ENCODE results near the gene HECW1.
"Not testable (repeated sequence)": the region's sequence is repeated elsewhere in the genome, so short reads cannot be mapped to it uniquely, and the experiment has no call there.

Gene HECW1

DNA sequence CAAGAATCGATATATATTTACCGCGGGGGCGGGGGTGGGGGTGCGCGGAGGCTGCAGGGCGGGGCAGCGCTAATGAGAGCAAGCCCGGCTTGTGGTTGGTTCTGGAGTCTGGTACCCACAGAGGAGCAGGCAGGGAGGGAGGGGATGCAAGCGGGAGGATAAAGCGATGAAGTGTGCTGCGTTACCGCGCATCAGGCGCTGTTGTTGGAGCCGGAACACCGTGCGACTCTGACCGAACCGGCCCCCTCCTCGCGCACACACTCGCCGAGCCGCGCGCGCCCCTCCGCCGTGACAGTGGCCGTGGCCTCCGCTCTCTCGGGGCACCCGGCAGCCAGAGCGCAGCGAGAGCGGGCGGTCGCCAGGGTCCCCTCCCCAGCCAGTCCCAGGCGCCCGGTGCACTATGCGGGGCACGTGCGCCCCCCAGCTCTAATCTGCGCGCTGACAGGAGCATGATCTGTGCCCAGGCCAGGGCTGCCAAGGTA, at the start of gene HECW1:
HECW1 (plus strand) TSS at position 189 of the 482 bp plus-strand sequence. CDS start 131,259 bp downstream, outside the sequence.
- no peak for DNase-seq

DNA sequence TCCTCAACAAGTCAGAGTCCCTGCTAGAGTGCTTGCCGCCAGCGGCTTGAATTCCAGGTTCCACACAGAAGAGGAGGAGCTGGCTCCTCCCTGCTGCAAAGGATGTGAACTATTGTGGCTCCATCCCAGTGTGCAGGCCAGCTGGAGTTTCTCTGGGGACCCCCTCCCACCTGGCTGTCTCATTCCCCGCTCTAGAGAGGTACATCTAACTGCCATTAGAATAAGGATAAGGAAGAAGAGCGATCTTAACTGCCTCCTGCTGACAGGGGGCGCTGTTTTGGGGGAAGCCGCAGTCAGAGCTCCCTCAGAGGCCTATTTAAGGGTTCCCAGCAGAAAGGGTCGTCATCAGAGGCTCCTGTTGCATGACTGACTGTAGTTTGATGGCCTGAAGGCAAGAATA, 40.8 kb upstream of the HECW1 start:
- DNase-seq = peak; percentile 40

DNA sequence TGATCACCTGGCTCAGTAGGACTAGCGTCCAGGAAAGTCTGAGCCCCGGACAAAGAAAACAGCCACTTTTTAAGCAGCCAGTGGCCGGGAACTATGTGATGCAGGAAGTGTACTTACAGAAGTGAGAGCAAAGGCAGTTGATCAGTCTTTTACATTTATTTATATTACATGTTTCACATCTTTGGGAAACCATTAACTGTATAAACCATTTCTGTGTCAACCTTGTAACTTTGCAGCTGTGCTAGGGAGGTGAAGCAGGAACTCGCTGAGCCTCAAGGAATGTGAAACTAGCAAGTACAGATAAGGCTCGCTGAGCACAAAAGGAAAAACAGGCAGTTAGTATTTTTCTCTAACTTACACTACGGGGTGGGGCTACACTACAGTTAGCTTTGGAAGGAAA, 39.9 kb upstream of the HECW1 start:
- no peak for DNase-seq

DNA sequence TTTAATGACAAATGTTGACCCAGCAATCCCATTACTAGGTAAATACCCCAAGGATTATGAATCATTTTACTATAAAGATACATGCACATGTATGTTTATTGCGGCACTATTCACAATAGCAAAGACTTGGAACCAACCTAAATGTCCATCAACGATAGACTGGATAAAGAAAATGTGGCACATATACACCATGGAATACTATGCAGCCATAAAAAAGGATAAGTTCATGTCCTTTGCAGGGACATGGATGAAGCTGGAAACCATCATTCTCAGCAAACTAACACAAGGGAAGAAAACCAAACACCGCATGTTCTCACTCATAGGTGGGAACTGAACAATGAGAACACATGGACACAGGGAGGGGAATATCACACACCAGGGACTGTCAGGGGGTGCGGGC, 38.6 kb upstream of the HECW1 start:
- not testable (repeated sequence) for DNase-seq

DNA sequence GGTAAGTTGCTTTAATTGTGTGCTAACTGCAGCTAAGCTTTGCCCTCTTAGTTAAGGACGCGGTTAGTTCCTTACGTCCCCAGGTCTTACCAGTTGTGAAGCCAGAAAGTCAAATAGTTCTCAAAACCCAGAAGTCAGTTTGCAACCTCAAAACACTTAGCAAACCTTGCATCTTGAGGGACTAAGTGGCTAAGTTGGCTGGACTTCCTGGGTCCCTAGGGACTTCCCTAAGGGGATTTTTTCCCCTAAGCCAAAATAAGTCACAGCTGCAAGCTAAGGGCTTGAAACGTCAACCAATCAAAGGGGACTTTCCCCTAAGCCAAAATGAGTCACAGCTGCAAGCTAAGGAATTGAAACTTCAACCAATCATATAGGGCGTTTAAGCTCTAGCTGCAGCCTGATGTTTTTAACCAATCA, 36.2 kb upstream of the HECW1 start:
- DNase-seq = peak; percentile 71

DNA sequence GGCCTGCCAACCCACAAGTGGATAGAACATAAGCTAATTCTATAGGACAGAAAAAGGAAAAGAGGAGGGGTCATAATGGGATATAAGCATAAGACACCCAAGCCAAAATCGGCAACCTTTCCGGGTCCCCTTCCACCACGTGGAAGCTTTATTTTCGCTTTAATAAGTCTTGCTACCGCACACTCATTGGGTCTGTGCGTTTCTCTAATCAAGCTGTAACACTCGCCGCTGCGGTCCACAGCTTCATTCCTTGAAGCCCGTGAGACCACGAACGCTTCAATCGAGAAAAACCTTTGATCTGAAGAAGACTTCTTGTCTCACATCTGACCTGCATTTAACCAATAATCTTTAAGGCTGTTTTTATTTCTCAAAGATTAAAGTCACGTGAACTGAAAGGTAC, 35.8 kb upstream of the HECW1 start:
- DNase-seq = no peak

DNA sequence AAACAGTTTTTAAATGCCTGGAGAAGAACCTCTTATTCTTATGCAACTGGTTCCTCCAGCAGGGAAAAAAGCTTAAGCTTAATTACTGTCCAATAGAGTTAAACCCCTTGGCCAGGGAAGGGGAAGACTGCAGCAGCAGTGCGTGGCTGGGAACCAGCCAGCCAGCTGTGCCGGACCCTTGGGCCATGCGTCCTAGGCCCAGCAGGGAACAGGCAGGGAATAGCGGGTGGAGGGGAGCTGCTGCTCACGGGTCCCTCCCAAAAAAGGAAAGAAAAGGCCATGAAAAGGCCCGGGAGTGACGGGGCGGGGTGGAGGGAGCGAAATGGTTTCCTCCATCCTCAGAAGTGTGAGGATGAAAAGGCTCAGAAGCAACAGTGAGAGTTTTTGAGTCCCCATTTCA, 35.2 kb upstream of the HECW1 start:
- DNase-seq = no peak

DNA sequence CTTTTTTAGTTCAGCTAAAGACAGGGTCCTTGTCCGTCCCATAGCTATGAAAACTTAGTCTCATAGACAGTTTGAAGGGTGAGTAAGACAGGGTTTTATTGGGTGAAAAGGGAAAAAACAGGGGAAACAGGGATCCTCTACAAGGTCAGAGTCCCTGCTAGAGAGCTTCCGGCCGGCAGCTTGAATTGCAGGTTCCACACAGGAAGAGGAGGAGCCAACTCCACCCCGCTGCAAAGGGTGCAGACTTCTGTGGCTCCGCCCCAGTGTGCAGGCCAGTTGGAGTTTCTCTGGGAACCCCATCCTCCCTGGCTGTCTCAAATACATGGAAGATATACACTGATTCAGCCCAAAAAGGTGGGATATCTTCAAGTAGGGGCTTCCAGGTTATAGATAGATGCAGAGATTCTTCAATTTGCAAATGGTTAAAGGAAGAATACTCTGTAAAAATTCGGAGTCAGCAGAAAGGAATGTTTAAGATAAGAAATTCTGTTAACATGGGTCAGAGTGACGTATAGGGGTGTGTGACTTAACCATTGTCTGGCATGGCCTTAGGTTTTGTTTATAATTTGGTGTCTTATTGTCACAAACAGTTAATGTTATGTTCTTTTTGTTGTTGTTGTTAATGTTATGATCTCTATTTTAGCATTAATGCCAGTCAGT, 34.6 kb upstream of the HECW1 start:
- DNase-seq = no peak

DNA sequence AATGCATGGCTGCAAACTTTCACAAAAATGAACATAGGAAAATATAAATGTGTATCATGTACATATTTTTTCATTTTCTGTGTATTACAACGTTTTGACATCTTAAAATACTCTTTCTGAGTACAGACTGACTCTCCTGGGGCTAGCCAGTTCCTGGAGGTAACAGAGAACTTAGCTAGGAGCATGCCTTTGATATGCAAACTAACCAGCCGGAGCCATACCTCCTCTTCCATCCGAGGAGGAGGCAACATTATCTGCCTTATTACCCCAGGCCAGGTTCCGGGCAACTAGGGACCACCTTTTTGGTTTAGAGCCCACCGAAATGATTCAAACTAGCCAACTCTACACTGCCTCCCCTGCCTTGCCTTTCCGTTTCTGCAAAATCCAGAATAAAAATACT, 33.7 kb upstream of the HECW1 start:
- no peak for DNase-seq

DNA sequence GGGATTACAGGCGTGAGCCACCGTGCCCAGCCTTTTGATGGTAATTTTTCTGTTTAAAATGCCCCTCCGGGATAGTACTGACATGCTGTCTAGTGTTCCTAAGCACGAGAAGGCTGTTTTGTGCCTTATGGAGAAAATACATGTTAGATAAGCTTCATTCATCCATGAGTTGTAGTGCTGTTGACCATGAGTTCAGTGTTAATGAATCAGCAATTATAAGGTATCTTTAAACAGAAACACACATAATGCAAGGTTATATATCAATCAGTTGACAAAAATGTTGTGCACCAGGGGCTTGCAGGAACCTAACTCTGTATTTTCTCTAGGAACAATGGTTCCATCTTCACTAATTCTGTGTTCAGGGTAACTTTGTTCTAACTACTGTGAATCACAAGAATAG, 30.8 kb upstream of the HECW1 start:
- no peak for DNase-seq

DNA sequence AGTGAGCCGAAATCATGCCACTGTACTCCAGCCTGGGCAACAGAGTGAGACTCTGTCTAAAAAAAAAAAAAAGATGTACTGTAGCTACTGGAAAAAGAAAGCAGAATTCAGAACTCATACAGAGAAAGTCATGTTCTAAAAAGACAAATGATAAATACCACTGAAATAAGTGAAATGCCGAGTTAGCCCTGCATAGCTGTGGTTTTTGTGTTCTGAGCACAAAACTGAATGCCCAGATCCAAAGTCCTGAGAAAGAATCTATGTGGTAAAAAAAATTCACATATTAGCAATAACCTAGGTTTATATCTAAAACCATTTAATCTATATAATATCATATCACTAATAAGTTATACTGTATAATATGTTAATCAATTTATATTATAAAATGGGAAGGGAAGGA, 29.3 kb upstream of the HECW1 start:
- DNase-seq = no peak

DNA sequence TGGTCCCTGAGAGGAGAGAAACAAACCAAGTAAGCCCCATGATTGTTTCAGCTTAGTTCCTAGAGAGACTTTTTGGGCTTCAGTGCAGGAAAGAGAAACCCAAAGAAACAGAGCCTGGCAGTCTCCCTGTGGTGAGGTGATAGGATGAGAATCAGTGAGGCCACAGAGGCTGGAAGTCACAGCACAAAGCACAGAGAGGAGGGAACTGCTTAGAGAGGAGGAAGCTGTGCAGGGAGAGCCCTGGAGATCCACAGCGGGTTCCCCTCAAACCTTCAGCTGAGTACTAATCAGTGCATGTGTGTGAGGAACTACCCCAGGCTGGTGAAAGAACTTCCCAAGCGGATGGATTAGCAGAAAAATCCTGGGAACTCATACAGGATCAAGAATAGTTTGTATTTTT, 27.4 kb upstream of the HECW1 start:
- DNase-seq = no peak

DNA sequence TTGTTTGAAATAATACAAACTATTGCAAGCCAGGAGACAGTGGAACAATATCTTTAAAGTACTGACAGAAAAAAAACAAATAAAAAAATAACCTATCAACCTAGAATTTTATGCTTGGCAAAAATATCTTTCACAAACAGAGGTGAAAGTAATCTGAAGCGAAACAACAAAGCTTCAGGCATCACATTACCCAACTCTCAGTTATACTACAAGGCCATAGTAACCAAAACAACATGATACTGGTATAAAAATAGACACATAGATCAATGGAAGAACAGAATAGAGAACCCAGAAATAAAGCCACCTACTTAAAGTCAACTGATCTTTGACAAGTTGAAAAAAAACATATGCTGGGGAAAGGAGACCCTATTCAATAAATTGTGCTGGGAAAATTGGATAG, 26.5 kb upstream of the HECW1 start:
- no peak for DNase-seq

DNA sequence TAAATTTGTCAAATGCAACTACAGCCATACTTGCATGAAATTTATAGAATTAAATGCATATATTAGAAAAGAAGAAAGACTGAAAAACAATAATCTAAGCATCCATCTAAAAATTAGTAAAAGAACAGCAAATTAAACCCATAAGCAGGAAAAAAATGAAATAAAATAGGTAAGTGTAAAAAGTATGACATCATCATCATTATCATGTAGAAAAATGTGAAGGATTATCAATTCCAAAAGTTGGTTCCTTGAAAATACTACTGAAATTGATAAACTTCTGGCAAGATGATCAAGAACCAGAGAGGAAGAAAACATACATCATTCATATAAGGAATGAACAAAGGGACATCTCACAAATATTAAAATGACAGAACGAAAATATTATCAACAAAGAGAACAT, 19.6 kb upstream of the HECW1 start:
- no peak for DNase-seq

DNA sequence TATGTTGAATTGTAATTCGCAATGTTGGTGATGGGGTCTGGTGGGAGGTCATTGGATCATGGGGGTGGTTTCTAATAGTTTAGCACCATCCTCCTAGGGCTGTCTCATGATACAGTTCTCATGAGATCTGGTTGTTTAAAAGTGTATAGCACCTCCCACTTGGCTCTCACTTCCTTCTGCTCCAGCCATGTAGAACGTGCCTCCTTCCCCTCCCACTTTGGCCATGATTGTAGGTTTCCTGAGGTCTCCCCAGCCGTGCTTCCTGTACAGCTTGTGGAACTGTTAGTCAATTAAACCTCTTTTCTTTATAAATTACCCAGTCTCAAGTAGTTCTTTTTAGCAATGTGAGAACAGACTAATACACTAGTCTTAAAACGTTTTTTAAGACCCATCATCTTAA, 15.6 kb upstream of the HECW1 start:
- no peak for DNase-seq

DNA sequence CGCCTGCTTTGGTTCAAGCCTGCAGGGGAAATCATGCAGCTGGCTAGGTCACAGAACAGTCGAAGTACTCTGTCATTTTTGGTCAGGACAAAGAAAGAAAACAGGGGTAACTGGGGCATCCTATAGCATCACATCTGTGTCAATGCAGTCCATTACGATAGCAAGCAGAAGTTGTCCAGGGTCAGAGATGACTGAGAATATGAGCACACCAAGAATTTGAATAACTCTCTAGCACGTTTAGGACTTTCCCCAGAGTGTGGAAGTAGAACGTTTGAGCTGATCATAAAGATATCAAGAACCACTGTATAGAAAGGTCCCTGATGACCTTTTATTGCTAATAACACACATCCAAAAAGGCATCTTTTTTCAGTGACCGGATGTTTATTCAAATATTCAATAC, 12.7 kb upstream of the HECW1 start:
- DNase-seq = no peak

DNA sequence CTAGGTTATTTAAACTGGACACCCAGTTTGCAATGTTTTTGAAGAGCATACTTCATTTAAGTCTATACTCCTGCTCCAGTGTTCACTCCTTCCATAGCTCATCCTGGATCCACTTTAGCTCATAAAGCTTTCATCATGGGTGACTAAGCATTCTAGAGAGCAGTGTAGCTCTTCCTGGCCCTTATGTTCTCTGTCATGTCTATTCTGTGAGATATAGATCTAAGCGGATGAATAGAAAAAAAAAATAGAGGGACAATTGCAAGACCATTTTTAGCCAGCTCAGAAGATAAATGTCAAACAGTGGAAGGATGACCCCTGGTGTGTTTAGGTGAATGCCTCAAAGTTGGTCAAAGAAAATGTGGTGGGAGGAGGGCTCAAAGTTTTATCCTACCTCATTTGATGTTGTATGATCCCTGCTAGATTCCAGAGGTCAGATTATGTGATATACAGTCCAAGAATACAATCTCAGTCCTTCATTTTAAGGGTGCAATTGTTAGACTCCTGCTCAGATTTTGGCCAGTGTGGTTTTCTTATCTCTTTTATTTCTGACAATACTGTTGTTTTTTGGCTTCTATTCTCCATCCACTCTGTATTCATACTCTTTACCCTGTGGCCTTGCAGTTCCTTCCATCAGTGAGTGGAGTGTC, 7.5 kb upstream of the HECW1 start:
- DNase-seq = no peak

DNA sequence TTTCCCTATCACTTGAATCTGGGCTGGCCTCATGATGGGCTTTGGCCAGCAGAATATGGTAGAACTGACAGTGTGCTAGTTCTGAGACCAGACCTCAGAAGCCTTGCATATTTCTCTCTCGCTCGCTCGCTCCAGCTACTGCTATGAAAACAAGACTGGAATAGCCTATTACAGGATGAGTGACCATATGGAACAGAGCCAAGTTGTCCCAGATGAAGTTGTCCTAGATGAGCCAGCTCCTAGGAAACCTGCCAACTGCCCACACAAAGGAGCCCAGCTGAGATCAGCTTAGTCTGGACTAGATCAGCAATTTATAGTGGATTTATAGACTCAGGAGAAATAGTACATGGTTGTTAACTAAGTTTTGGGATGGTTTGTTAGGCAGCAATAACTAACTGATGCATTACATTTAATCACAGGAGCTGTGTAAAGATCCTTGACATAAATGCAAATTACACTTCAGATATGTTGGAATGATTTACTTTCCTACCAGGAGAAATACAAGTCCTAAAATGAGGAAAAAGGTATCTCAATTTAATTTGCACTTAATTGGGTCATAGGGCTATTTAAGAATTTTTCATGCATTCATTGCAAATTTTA, 6.8 kb upstream of the HECW1 start:
- DNase-seq = no peak

DNA sequence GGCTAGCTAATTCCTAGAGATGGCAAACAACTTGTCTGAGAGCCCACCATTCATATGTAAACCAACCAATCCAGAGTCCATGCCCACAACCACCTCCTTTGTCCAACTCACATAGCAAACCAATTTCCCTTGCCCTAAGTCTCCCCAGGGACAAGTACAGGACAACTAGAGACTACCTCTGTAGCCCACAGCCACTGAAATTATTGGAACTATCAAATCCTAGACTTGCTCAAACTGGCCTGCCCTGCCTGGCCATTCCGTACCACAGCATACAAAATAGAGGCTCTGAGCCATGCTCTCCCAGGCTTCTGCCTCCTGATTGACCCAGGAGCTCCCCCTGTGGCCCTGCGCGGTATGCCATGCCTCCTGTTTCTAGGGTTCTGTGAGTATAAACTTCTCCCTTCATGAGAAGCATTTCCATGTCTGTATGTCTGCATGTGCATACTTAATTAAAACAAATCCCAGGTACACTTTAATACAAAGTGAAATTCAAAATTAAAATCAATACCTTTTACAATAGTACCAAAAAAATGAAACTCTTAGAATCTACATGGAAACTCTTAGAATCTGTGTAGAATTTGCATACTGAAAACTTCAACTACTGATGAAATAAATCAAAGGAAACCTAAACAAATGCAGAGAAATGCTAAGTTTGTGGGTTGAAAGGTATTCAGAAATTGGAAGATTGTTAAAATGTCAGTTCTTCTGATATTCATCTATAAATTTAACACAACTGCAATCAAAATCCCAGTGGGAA, 4.0 kb upstream of the HECW1 start:
- peak; percentile 71 for DNase-seq

DNA sequence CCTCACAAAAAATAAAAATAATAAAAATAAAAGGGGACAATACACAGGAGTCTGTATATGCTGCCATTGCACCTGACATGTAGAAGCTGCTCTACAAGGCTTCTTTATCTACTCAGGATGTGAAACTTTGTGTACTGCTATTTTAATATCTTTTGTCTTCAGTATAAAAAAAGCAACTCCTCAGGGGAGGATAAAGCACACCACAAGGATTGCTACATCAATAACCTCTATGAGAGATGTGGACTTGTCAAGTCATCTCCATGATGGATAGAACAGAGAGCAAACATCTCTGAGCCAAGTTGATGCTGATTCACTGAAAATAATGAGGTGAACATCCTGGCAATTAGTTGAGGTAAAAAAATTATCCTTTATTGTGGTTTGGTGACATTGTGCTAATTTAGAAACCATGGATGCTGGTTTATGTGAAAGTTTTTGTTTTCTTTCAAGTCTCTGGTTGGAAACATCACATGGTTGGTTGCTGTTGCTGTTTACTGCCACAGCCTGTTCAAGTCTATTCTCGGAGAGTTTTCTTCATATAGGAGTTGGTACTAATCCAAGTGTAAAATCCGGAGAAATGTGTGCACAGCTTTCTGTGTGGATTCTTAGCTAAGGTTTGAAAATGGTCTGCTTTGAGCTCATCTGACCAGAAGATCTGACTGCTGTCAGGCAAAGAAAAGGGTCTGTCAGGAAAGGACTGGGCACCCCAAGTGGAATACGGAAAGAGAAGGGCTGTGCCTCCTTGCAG, 1.5 kb upstream of the HECW1 start:
- no peak for DNase-seq

DNA sequence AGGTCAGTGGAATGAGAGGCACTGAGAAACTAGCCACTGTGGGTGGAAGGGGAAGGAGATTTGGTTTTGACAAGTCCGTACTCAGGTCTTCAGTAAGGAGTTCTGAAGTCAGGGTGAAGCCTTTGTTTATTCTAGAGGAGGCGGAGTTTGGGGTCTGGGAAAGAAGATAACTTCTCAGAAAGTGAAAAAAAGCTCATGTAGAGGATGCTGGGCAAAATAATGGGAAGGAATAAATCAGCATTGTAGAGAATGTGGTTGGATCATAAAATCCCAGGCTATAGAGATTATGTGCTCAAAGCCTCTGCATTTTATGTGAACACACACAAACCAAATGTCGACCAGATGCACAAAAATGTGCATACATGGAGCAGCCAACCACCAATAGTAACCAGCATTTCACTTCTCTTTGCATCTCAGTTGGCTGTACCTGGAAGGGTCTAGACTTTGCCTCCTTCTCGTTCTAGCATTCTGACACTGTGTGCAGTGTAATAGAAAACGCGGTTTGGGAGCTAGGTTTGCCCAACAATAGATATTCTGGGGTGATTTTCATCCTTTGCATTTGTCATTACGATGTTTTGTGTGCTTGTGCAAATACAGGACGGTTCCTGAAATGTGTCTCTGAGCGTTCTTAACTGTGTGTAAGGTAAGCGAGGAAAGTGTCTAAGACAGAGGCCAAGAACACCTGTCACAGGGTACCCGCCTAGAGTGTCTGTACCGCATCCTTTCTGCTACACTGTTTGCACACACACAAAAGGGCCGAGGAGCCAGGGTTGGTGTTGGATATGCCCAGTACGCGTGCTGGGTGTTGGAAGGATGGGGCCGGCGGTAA, 603 bp upstream of the HECW1 start:
- DNase-seq = no peak
